ENCODE data around the gene RECQL5.

The RECQL5 gene

GRCh38 chr17:75634754-75635609 is 32.0 kb downstream of the RECQL5 start:
- DNase-seq, result peak in 9 of 56 donors; percentile 15 to 52 (median 38)

- no peak for DNase-seq
Measured at GRCh38 chr17:75634376-75634740, 32.6 kb downstream of the RECQL5 start.

- peak in 54 of 56 donors; percentile 17 to 83 (median 64) for DNase-seq
Measured at GRCh38 chr17:75633486-75634375, 33.2 kb downstream of the RECQL5 start.

- DNase-seq, result peak; percentile 73 to 98 (median 93)
Measured at GRCh38 chr17:75632863-75633485, 34.0 kb downstream of the RECQL5 start, which contains the start of gene SMIM5. SMIM5 (plus strand) TSS chr17:75633434; CDS start chr17:75640202, 6,768 bp downstream.

- DNase-seq, result no peak
Measured at GRCh38 chr17:75632428-75632827, 34.5 kb downstream of the RECQL5 start.

- DNase-seq, result no peak
Measured at GRCh38 chr17:75631353-75631752, 35.6 kb downstream of the RECQL5 start.

- DNase-seq, result no peak
Measured at GRCh38 chr17:75630071-75630917, 36.7 kb downstream of the RECQL5 start.

GRCh38 chr17:75629157-75629556 is 37.8 kb downstream of the RECQL5 start:
- DNase-seq, result no peak

GRCh38 chr17:75628425-75628824 is 38.5 kb downstream of the RECQL5 start:
- DNase-seq, result no peak

GRCh38 chr17:75627094-75627493 is 39.9 kb downstream of the RECQL5 start:
- DNase-seq, result no peak

- no peak for DNase-seq
Measured at GRCh38 chr17:75626496-75627038, 40.4 kb downstream of the RECQL5 start.

- DNase-seq, result peak in 13 of 56 donors; percentile 3 to 44 (median 27)
Measured at GRCh38 chr17:75625813-75626486, 41.0 kb downstream of the RECQL5 start.

GRCh38 chr17:75624714-75625345 is 42.1 kb downstream of the RECQL5 start:
- DNase-seq, result no peak

GRCh38 chr17:75624021-75624420 is 42.9 kb downstream of the RECQL5 start:
- no peak for DNase-seq

- DNase-seq, result no peak
Measured at GRCh38 chr17:75623386-75623785, 43.6 kb downstream of the RECQL5 start.

- no peak for DNase-seq
Measured at GRCh38 chr17:75622771-75623273, 44.1 kb downstream of the RECQL5 start.

GRCh38 chr17:75622076-75622475 is 44.9 kb downstream of the RECQL5 start:
- no peak for DNase-seq

GRCh38 chr17:75621489-75621888 is 45.5 kb downstream of the RECQL5 start:
- DNase-seq, result no peak
